ENCODE data around the gene GPT2. TPM values are rescaled to one million over a fixed set of nuclear protein-coding genes. Genes with fewer than 3 reads are reported as not detected.
A peak's percentile ranks its signal among the peaks of the same experiment; 100 is the strongest.

The GPT2 gene
- total RNA-seq, result 10 to 100 TPM; 14.0 to 24.5 TPM
- long read RNA-seq, transcript GPT2-201 (12 exons, 3,984 nt), result major isoform, 12 of 17 reads
- long read RNA-seq, partial matches to known transcripts, result 2 of 17 reads
- long read RNA-seq, other reads (novel, unspliced or antisense), result 3 of 17 reads

- peak; percentile 99 for DNase-seq
- peak; percentile 98 to 99 for ATAC-seq
- intact Hi-C loops (cut with DNase I), result no loop called here
Observed at GRCh38 chr16:46883690-46884512, at the start of gene GPT2. Gene GPT2 (plus strand): TSS chr16:46884362. CDS start chr16:46884716, 354 bp downstream.

DNA sequence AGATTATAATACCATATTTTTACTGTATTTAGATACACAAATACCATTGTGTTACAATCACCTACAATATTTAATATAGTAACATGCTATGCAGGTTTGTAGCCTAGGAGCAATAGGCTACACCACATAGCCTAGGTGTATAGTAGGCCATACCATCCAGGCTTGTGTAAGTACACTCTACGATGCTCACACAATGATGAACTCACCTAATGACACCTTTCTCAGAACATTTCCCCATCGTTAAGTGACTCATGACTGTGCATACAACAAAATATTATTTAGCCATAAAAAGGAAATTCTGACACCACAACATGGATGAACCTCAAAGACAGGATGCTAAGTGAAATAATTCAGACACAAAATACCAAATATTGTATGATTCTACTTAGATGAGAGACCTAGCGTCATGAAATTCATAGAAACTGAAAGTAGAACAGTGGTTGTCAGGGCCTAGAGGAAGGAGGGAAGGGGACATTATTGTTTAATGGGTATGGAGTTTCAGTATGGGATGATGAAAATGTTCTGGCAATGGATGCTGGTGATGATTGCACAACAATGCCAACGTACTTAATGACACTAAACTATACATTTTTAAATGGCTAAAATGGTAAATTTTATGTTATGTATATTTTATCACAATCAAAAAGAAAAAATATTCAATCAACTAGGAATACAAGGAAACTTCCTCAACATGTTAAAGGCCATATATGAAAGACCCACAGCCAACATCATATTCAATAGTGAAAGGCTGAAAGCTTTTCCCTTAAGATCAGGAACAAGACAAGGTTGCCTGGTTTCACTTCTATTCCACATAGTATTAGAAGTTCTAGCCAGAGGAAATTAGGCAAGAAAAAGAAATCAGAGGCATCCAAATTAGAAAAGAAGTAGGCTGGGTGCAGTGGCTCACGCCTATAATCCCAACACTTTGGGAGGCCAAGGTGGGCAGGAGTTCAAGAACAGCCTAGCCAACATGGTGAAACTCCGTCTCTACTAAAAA lies 47.3 kb upstream of the GPT2 start:
- intact Hi-C loops (cut with DNase I), result no loop called here
- ATAC-seq (no peak), DNase-seq (no peak)

- intact Hi-C loops (cut with DNase I), result no loop called here
- DNase-seq, result no peak
- no peak for ATAC-seq
Observed at GRCh38 chr16:46839986-46840443, 44.1 kb upstream of the GPT2 start.

- ATAC-seq (no peak), DNase-seq (no peak)
- intact Hi-C loops (cut with DNase I), result no loop called here
Observed at GRCh38 chr16:46842192-46842895, 41.8 kb upstream of the GPT2 start.

GRCh38 chr16:46843898-46844642 lies 40.1 kb upstream of the GPT2 start:
- no peak for DNase-seq
- ATAC-seq, result peak in 1 of 2 donors; percentile 14

DNA sequence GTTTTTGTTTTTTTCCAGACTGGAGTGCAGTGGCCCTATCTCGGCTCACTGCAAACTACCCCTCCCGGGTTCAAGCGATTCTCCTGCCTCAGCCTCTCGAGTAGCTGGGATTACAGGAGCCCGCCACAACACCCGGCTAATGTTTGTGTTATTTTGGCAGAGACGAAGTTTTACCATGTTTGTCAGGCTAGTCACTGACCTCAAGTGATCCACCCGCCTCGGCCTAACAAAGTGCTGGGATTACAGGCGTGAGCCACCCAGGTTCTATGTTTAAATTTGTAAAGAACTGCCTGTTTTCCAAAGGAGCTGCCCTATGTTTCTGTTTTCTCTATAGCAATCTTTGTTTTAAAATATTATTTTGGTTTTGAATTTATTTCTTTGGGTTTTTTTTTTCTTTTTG lies 39.4 kb upstream of the GPT2 start:
- ATAC-seq, result no peak

More at GRCh38 chr16:46843898-46844642, 40.1 kb upstream of the GPT2 start:
- intact Hi-C loops (cut with DNase I), result no loop called here

GRCh38 chr16:46845952-46846351 lies 38.2 kb upstream of the GPT2 start:
- intact Hi-C loops (cut with DNase I), result no loop called here
- ATAC-seq, result no peak
- DNase-seq, result no peak

More for the DNA sequence above, 39.4 kb upstream of the GPT2 start:
- intact Hi-C loops (cut with DNase I), result no loop called here
- no peak for DNase-seq

GRCh38 chr16:46848768-46849764 lies 35.1 kb upstream of the GPT2 start:
- intact Hi-C loops (cut with DNase I), result no loop called here
- ATAC-seq (no peak), DNase-seq (no peak)

- intact Hi-C loops (cut with DNase I), result loop anchor here in 1 of 2 donors (5.0 kb wide), 2 partner anchors 76 to 1316 kb away; no protein-coding TSS in a partner anchor
- ATAC-seq, result no peak
- no peak for DNase-seq
Observed at GRCh38 chr16:46850619-46851555, 33.3 kb upstream of the GPT2 start.

- no peak for DNase-seq
- no peak for ATAC-seq
- intact Hi-C loops (cut with DNase I), result loop anchor here in 1 of 2 donors (5.0 kb wide), 2 partner anchors 75 to 1315 kb away; no protein-coding TSS in a partner anchor
Observed at GRCh38 chr16:46852130-46852529, 32.0 kb upstream of the GPT2 start.

- intact Hi-C loops (cut with DNase I), result loop anchor here (1.0 to 5.0 kb wide), 4 partner anchors 53 to 1313 kb away; no protein-coding TSS in a partner anchor
- ATAC-seq (peak; percentile 83 to 87), DNase-seq (peak; percentile 75)
Observed at GRCh38 chr16:46853713-46854443, 30.3 kb upstream of the GPT2 start.

- no peak for DNase-seq
- ATAC-seq, result no peak
- intact Hi-C loops (cut with DNase I), result loop anchor here (1.0 to 5.0 kb wide), 4 partner anchors 52 to 1312 kb away; no protein-coding TSS in a partner anchor
Observed at GRCh38 chr16:46854846-46855245, 29.3 kb upstream of the GPT2 start.

GRCh38 chr16:46855389-46855788 lies 28.8 kb upstream of the GPT2 start:
- intact Hi-C loops (cut with DNase I), result loop anchor here in 1 of 2 donors (2.0 kb wide), 1 partner anchor 51 kb away; no protein-coding TSS in a partner anchor
- no peak for ATAC-seq
- no peak for DNase-seq

- intact Hi-C loops (cut with DNase I), result no loop called here
- DNase-seq (no peak), ATAC-seq (peak; percentile 53 to 76)
Observed at GRCh38 chr16:46857368-46857945, 26.7 kb upstream of the GPT2 start.
